Lung (tissue), 12 donors: ENCODE data around the gene C11orf86. TPM values are rescaled to one million over a fixed set of nuclear protein-coding genes. Genes with fewer than 3 reads are reported as not detected.
"Not testable (repeated sequence)": the region's sequence is repeated elsewhere in the genome, so short reads cannot be mapped to it uniquely, and the experiment has no call there.

Experiments
- ATAC-seq: fragments of 200-7000 bp; cut with Tn5 transposase; one replicate; pipeline ENCODE4 v1.9.1; 2020; ENCODE audit warnings: moderate number of reproducible peaks; ENCODE audit not compliant: insufficient read depth, low FRiP score
- DNase-seq, 3 donors: peaks; one replicate each; pipeline ENCODE4 v3.0.0-alpha.2; 2013 to 2017
- H3K27ac ChIP-seq, 2 donors: one replicate each; pipeline ENCODE4 v1.5.1; 2013; ENCODE audit warnings: mild to moderate bottlenecking in 2 of 2, moderate library complexity in 2 of 2, control low read depth in 1 of 2, inconsistent platforms in 1 of 2, low read depth in 1 of 2, low read length in 1 of 2
- H3K27me3 ChIP-seq, 3 donors: one replicate each; pipeline ENCODE4 v1.5.1; 2013; ENCODE audit warnings: low read length in 2 of 3; ENCODE audit not compliant: control insufficient read depth in 3 of 3, insufficient read depth in 3 of 3
- H3K36me3 ChIP-seq, 4 donors: one replicate each; pipeline ENCODE4 v1.5.1; 2013; ENCODE audit warnings: low read length in 4 of 4, mild to moderate bottlenecking in 1 of 4, moderate library complexity in 1 of 4; ENCODE audit not compliant: control insufficient read depth in 4 of 4, insufficient read depth in 4 of 4
- H3K4me1 ChIP-seq, 5 donors: one replicate each; pipeline ENCODE4 v1.5.1; 2013; ENCODE audit warnings: low read length in 5 of 5, mild to moderate bottlenecking in 2 of 5, moderate library complexity in 1 of 5; ENCODE audit not compliant: control insufficient read depth in 5 of 5, insufficient read depth in 5 of 5
- H3K4me3 ChIP-seq: one replicate; pipeline ENCODE4 v1.5.1; 2013; ENCODE audit warnings: mild to moderate bottlenecking, control low read depth, moderate library complexity
- H3K9ac ChIP-seq, 2 donors: one replicate each; pipeline ENCODE4 v1.5.1; 2013; ENCODE audit warnings: low read length in 2 of 2, control low read depth in 1 of 2; ENCODE audit not compliant: insufficient read depth in 1 of 2
- H3K9me3 ChIP-seq, 4 donors: one replicate each; pipeline ENCODE4 v1.5.1; 2013; ENCODE audit warnings: low read length in 3 of 4, mild to moderate bottlenecking in 1 of 4, moderate library complexity in 1 of 4; ENCODE audit not compliant: control insufficient read depth in 4 of 4, insufficient read depth in 3 of 4
- CTCF ChIP-seq: IDR thresholded peaks from 2 replicates; pipeline ENCODE4 v1.5.1; 2012; ENCODE audit warnings: mild to moderate bottlenecking; ENCODE audit errors: control extremely low read depth, extremely low read depth
- WGBS, 2 donors: extraction: QIAGEN DNeasy Blood & Tissue Kit; methylation state at CpG; one replicate each; pipeline ENCODE4 v1.1.7; 2013; 5-methylcytosine and 5-hydroxymethylcytosine counted together
- polyA plus RNA-seq, 2 donors: library from polyadenylated mRNA; stranded (reverse); fragments of 200-250 nt; gene quantifications; one replicate each; pipeline ENCODE4 v1.2.1, GENCODE V29; 2013
- total RNA-seq, 2 donors: library from RNA; depleted of rRNA in 1 of 2; stranded (reverse); fragments of >200 nt in 1 of 2; gene quantifications; one replicate each; pipeline ENCODE4 v1.2.1, GENCODE V29; 2014 to 2021
- donor health status: control.
- donor health status: control.
- donor health status: Bipolar disorder and iron deficiency.
- donor health status: healthy.
- donor health status: DM: yes; HTN: yes; CAD: no.

C11orf86 gene
- total and polyA plus RNA-seq, 4 donors, result not detected

- Histone ChIP-seq H3K9me3 (no peaks in the 10 kb centered on the region), H3K4me1 (peaks cover 0 to 4% (median 3%) of the 10 kb centered on the region in 5 donors), H3K36me3 (no peaks in the 10 kb centered on the region), H3K9ac (no peak overlapping the region), H3K4me3 (no peak overlapping the region), H3K27me3 (no peaks in the 10 kb centered on the region), H3K27ac (no peak overlapping the region)
- no peak for TF ChIP-seq CTCF
- DNase-seq (no peak), ATAC-seq (no peak)
- 90 to 93% methylated on average over 7 of the region's 7 CpGs for WGBS, 2 donors
Observed at GRCh38 chr11:66986178-66986545, 11.1 kb downstream of the C11orf86 start.

- ATAC-seq (no peak), DNase-seq (no peak)
- no peaks in the 10 kb centered on the region for H3K27me3 ChIP-seq
- H3K9ac ChIP-seq, result no peak overlapping the region
- H3K4me1 ChIP-seq, result peaks cover 0 to 4% (median under 1%) of the 10 kb centered on the region in 5 donors
- WGBS, 2 donors, result 81 to 85% methylated on average over 6 of the region's 6 CpGs
- H3K27ac ChIP-seq, result no peak overlapping the region
- no peaks in the 10 kb centered on the region for H3K9me3 ChIP-seq
- H3K36me3 ChIP-seq, result no peaks in the 10 kb centered on the region
- no peak overlapping the region for H3K4me3 ChIP-seq
- TF ChIP-seq CTCF, result no peak
Observed at GRCh38 chr11:66987158-66987620, 12.1 kb downstream of the C11orf86 start.

- no peak overlapping the region for H3K27ac ChIP-seq
- WGBS, 2 donors, result 74 to 79% methylated on average over 13 of the region's 13 CpGs
- no peaks in the 10 kb centered on the region for H3K27me3 ChIP-seq
- no peak overlapping the region for H3K9ac ChIP-seq
- H3K36me3 ChIP-seq, result no peaks in the 10 kb centered on the region
- H3K4me3 ChIP-seq, result no peak overlapping the region
- DNase-seq (no peak), ATAC-seq (no peak)
- TF ChIP-seq CTCF, result no peak
- no peaks in the 10 kb centered on the region for H3K9me3 ChIP-seq
- H3K4me1 ChIP-seq, result peaks cover 0 to 4% (median 0%) of the 10 kb centered on the region in 5 donors
Observed at GRCh38 chr11:66987924-66988637, 13.0 kb downstream of the C11orf86 start.

- not testable (repeated sequence) for H3K9ac ChIP-seq, DNase-seq, H3K9me3 ChIP-seq, H3K4me3 ChIP-seq, H3K27ac ChIP-seq, ATAC-seq, H3K27me3 ChIP-seq, H3K36me3 ChIP-seq, H3K4me1 ChIP-seq
- WGBS, 2 donors, result 93 to 96% methylated on average over 28 of the region's 28 CpGs
Observed at GRCh38 chr11:66988741-66989140, 13.6 kb downstream of the C11orf86 start.

- H3K9ac ChIP-seq, H3K4me1 ChIP-seq, ATAC-seq, H3K36me3 ChIP-seq, H3K4me3 ChIP-seq, DNase-seq, H3K9me3 ChIP-seq, H3K27me3 ChIP-seq, H3K27ac ChIP-seq: not testable (repeated sequence)
- 83 to 88% methylated on average over 9 of the region's 9 CpGs for WGBS, 2 donors
Observed at GRCh38 chr11:66989360-66989759, 14.3 kb downstream of the C11orf86 start.
